Measurements from ENCODE around the gene SLC44A3.

- TF ChIP-seq CTCF (IDR thresholded peaks at IDR 0.05) (no peak), EZH2 (IDR thresholded peaks at IDR 0.05) (no peak), EZH2phosphoT487 (IDR thresholded peaks at IDR 0.05) (no peak)
Measured at GRCh38 chr1:94935476-94935875, 115.3 kb downstream of the SLC44A3 start.

Data from neural progenitor cell (in vitro differentiated cells).